Thyroid gland (tissue), 4 donors: ENCODE data around the gene TRIM50. TPM values are rescaled to one million over a fixed set of nuclear protein-coding genes. Genes with fewer than 3 reads are reported as not detected.
"Not testable (repeated sequence)": the region's sequence is repeated elsewhere in the genome, so short reads cannot be mapped to it uniquely, and the experiment has no call there.

Experiments used
- DNase-seq, 2 donors: peaks; one replicate each; pipeline ENCODE4 v3.0.0-alpha.2; 2019
- H3K27ac ChIP-seq, 3 donors: fragments of 200-600 bp; sonication (generic); 1 replicate in 2 of 3; 2 replicates in 1 of 3; pipeline ENCODE4 v1.5.1; 2016 to 2019; ENCODE audit warnings: mild to moderate bottlenecking in 1 of 3, moderate library complexity in 1 of 3
- H3K27me3 ChIP-seq: fragments of 200-600 bp; sonication (generic); one replicate; pipeline ENCODE4 v1.5.1; 2019
- H3K36me3 ChIP-seq, 2 donors: fragments of 200-600 bp; sonication (generic); one replicate each; pipeline ENCODE4 v1.5.1; 2016 to 2019
- H3K4me1 ChIP-seq, 2 donors: fragments of 200-600 bp; sonication (generic); one replicate each; pipeline ENCODE4 v1.5.1; 2017 to 2019
- H3K4me3 ChIP-seq, 3 donors: fragments of 200-600 bp; sonication (generic); replicated peaks in 1 of 3; 1 replicate in 2 of 3; 2 replicates in 1 of 3; pipeline ENCODE4 v1.5.1; 2016; ENCODE audit warnings: mild to moderate bottlenecking in 1 of 3
- H3K9me3 ChIP-seq: fragments of 200-600 bp; sonication (generic); one replicate; pipeline ENCODE4 v1.5.1; 2017
- CTCF ChIP-seq, 6 experiments: fragments of 200-600 bp in 3 of 6; fragments of 450-650 bp in 3 of 6; sonication (generic) in 3 of 6; IDR thresholded peaks; one replicate each; pipeline ENCODE4 v1.5.1; 2016 to 2019; ENCODE audit warnings: antibody characterized with exemption in 6 of 6, mild to moderate bottlenecking in 2 of 6, inconsistent platforms in 1 of 6, moderate library complexity in 1 of 6
- POLR2A ChIP-seq, 2 donors: fragments of 450-650 bp; IDR thresholded peaks; one replicate each; pipeline ENCODE4 v1.6.1; 2017; ENCODE audit warnings: antibody characterized with exemption in 2 of 2, mild to moderate bottlenecking in 2 of 2, moderate library complexity in 1 of 2
- WGBS, 2 donors: methylation state at CpG; one replicate each; pipeline ENCODE4 v1.1.5; 2017; 5-methylcytosine and 5-hydroxymethylcytosine counted together
- intact Hi-C: fragments of 100-400 bp; cut with DNase I; formaldehyde crosslinking; loops from one replicate; pipeline ENCODE4 v1.15.1; 2023
- total RNA-seq, 4 donors: library from RNA; depleted of rRNA; stranded (reverse); fragments of >200 nt; gene quantifications; one replicate each; pipeline ENCODE4 v1.2.3, GENCODE V29; 2016

Gene TRIM50
- total RNA-seq, 4 donors from 2014 or later: 1.0 to 1.7 (median 1.5) TPM; not detected in 1

- H3K27ac ChIP-seq, H3K4me1 ChIP-seq, H3K4me3 ChIP-seq, H3K36me3 ChIP-seq, H3K9me3 ChIP-seq, intact Hi-C loops, H3K27me3 ChIP-seq: not testable (repeated sequence)
- TF ChIP-seq CTCF (IDR thresholded peaks at IDR 0.05): peak in 4 of 6 experiments; percentile 29 to 59 (median 45)
- peak; percentile 45 to 54 for DNase-seq
- 10 to 17% methylated on average over 12 to 18 of the region's 31 CpGs for WGBS, 2 donors
Measured at GRCh38 chr7:73324081-73324845, 3.6 kb downstream of the TRIM50 start.

GRCh38 chr7:73323434-73324080, 4.3 kb downstream of the TRIM50 start:
- H3K36me3 ChIP-seq, H3K9me3 ChIP-seq, H3K4me1 ChIP-seq, DNase-seq, H3K4me3 ChIP-seq, H3K27ac ChIP-seq, H3K27me3 ChIP-seq, intact Hi-C loops: not testable (repeated sequence)
- 73 to 78% methylated on average over 5 of the region's 5 CpGs for WGBS, 2 donors

- H3K9me3 ChIP-seq, H3K4me1 ChIP-seq, intact Hi-C loops, H3K27me3 ChIP-seq, H3K36me3 ChIP-seq, H3K4me3 ChIP-seq: not testable (repeated sequence)
- peak overlapping the region; percentile 33 to 49 (median 41) for H3K27ac ChIP-seq
- WGBS, 2 donors: 67 to 71% methylated on average over 7 to 9 of the region's 9 CpGs
- DNase-seq: peak; percentile 45 to 61
Measured at GRCh38 chr7:73320009-73320408, 7.9 kb downstream of the TRIM50 start.

GRCh38 chr7:73319541-73319940, 8.3 kb downstream of the TRIM50 start:
- DNase-seq: peak; percentile 71 to 81
- H3K36me3 ChIP-seq, H3K4me3 ChIP-seq, H3K27me3 ChIP-seq, H3K4me1 ChIP-seq, intact Hi-C loops, H3K9me3 ChIP-seq: not testable (repeated sequence)
- peak overlapping the region; percentile 33 to 49 (median 41) for H3K27ac ChIP-seq
- 28 to 57% methylated on average over 1 to 7 of the region's 9 CpGs for WGBS, 2 donors

GRCh38 chr7:73318656-73319204, 9.2 kb downstream of the TRIM50 start:
- H3K9me3 ChIP-seq, H3K27ac ChIP-seq, H3K4me1 ChIP-seq, intact Hi-C loops, H3K4me3 ChIP-seq, DNase-seq, H3K27me3 ChIP-seq, H3K36me3 ChIP-seq: not testable (repeated sequence)
- 73 to 85% methylated on average over 5 to 12 of the region's 18 CpGs for WGBS, 2 donors

- TF ChIP-seq CTCF (IDR thresholded peaks at IDR 0.05) (no peak), POLR2A (IDR thresholded peaks at IDR 0.05) (no peak)
- Histone ChIP-seq H3K27me3 (no peaks in the 10 kb centered on the region), H3K27ac (no peak overlapping the region), H3K4me1 (no peaks in the 10 kb centered on the region), H3K36me3 (no peaks in the 10 kb centered on the region), H3K9me3 (no peaks in the 10 kb centered on the region), H3K4me3 (no peak overlapping the region)
- intact Hi-C loops: no loop called here
- no peak for DNase-seq
- WGBS, 2 donors: 86 to 94% methylated on average over 2 to 9 of the region's 9 CpGs
Measured at GRCh38 chr7:73316521-73316920, 11.4 kb downstream of the TRIM50 start.

GRCh38 chr7:73314271-73314670, 13.6 kb downstream of the TRIM50 start:
- 90 to 94% methylated on average over 5 of the region's 5 CpGs for WGBS, 2 donors
- Histone ChIP-seq H3K27ac (no peak overlapping the region), H3K9me3 (no peaks in the 10 kb centered on the region), H3K27me3 (no peaks in the 10 kb centered on the region), H3K36me3 (no peaks in the 10 kb centered on the region), H3K4me1 (peaks cover 0 to 3% of the 10 kb centered on the region in 2 donors), H3K4me3 (no peak overlapping the region)
- intact Hi-C loops: no loop called here
- TF ChIP-seq POLR2A (IDR thresholded peaks at IDR 0.05) (no peak), CTCF (IDR thresholded peaks at IDR 0.05) (no peak)
- no peak for DNase-seq
